Stimulated activated CD8-positive, alpha-beta memory T cell treated with anti-CD3 and anti-CD28 coated beads, Interleukin-2, amount 100 ng/mL, for 48 hours (primary cell): ENCODE measurements around the gene GRK1.

Experiments used
- DNase-seq, 2 donors: peaks; one replicate each; pipeline ENCODE4 v3.0.0-alpha.2; 2020; ENCODE audit warnings: low read depth in 2 of 2

GRK1 gene

GRCh38 chr13:113650275-113650674 lies 16.7 kb upstream of the GRK1 start:
- no peak for DNase-seq

- no peak for DNase-seq
Measured at GRCh38 chr13:113650731-113651148, 16.3 kb upstream of the GRK1 start.

GRCh38 chr13:113651511-113652403 lies 15.3 kb upstream of the GRK1 start:
- no peak for DNase-seq

- DNase-seq: no peak
Measured at GRCh38 chr13:113652404-113653263, 14.4 kb upstream of the GRK1 start.

- no peak for DNase-seq
Measured at GRCh38 chr13:113653264-113654174, 13.5 kb upstream of the GRK1 start.

- DNase-seq: no peak
Measured at GRCh38 chr13:113654175-113654560, 12.9 kb upstream of the GRK1 start.

GRCh38 chr13:113654591-113655345 lies 12.3 kb upstream of the GRK1 start:
- no peak for DNase-seq

GRCh38 chr13:113655346-113656002 lies 11.5 kb upstream of the GRK1 start:
- DNase-seq: no peak

GRCh38 chr13:113656003-113656588 lies 10.9 kb upstream of the GRK1 start:
- no peak for DNase-seq

- DNase-seq: no peak
Measured at GRCh38 chr13:113656831-113657671, 10.0 kb upstream of the GRK1 start.

- no peak for DNase-seq
Measured at GRCh38 chr13:113657851-113658741, 8.9 kb upstream of the GRK1 start, which contains the start of gene ATP4B. ATP4B (minus strand) TSS chr13:113658198; CDS start chr13:113658144, 54 bp downstream.

GRCh38 chr13:113658836-113659235 lies 8.2 kb upstream of the GRK1 start:
- no peak for DNase-seq

GRCh38 chr13:113659337-113659736 lies 7.7 kb upstream of the GRK1 start:
- no peak for DNase-seq

- no peak for DNase-seq
Measured at GRCh38 chr13:113660066-113660465, 7.0 kb upstream of the GRK1 start.

GRCh38 chr13:113661509-113661908 lies 5.5 kb upstream of the GRK1 start:
- no peak for DNase-seq

GRCh38 chr13:113663934-113664333 lies 3.1 kb upstream of the GRK1 start:
- DNase-seq: no peak

GRCh38 chr13:113664751-113665596 lies 2.0 kb upstream of the GRK1 start:
- no peak for DNase-seq
